Mesendoderm (in vitro differentiated cells): ENCODE measurements around the gene FOXP1.
A peak's percentile ranks its signal among the peaks of the same experiment; 100 is the strongest.

Source experiments
- DNase-seq: peaks from one replicate; pipeline ENCODE4 v3.0.0; 2013
- H2AK5ac ChIP-seq: 2 replicates; pipeline ENCODE4 v1.6.1; 2013; ENCODE audit warnings: low read length, inconsistent platforms
- H2BK120ac ChIP-seq: 2 replicates; pipeline ENCODE4 v1.6.1; 2013; ENCODE audit warnings: low read depth, mild to moderate bottlenecking, low read length, moderate library complexity, mixed read lengths
- H2BK15ac ChIP-seq: replicated peaks from 2 replicates; pipeline ENCODE4 v1.6.1; 2013; ENCODE audit warnings: low read depth, mild to moderate bottlenecking, moderate library complexity
- H2BK5ac ChIP-seq: 2 replicates; pipeline ENCODE4 v1.6.1; 2013; ENCODE audit warnings: low read length, inconsistent platforms
- H3K18ac ChIP-seq: 2 replicates; pipeline ENCODE4 v1.6.1; 2013; ENCODE audit warnings: mild to moderate bottlenecking, low read length, mixed read lengths
- H3K23ac ChIP-seq: one replicate; pipeline ENCODE4 v1.6.1; 2013; ENCODE audit warnings: low read length
- H3K27ac ChIP-seq: 2 replicates; pipeline ENCODE4 v1.5.1; 2013; ENCODE audit warnings: low read depth, mild to moderate bottlenecking, inconsistent platforms, low read length, moderate library complexity
- H3K27me3 ChIP-seq: 2 replicates; pipeline ENCODE4 v1.6.1; 2013; ENCODE audit warnings: low read length, control low read depth, mild to moderate bottlenecking, inconsistent platforms; ENCODE audit not compliant: insufficient read depth, poor library complexity
- H3K36me3 ChIP-seq: 2 replicates; pipeline ENCODE4 v1.6.1; 2013; ENCODE audit warnings: low read length, inconsistent platforms; ENCODE audit not compliant: control insufficient read depth, insufficient read depth
- H3K4ac ChIP-seq: one replicate; pipeline ENCODE4 v1.6.1; 2013; ENCODE audit warnings: low read depth, mild to moderate bottlenecking, low read length, moderate library complexity
- H3K4me1 ChIP-seq: 2 replicates; pipeline ENCODE4 v1.6.1; 2013; ENCODE audit warnings: low read depth, low read length, inconsistent platforms; ENCODE audit not compliant: control insufficient read depth
- H3K4me2 ChIP-seq: 2 replicates; pipeline ENCODE4 v1.6.1; 2013; ENCODE audit warnings: low read length
- H3K4me3 ChIP-seq: 2 replicates; pipeline ENCODE4 v1.5.1; 2013; ENCODE audit warnings: mild to moderate bottlenecking, low read length
- H3K56ac ChIP-seq: one replicate; pipeline ENCODE4 v1.6.1; 2013; ENCODE audit warnings: low read length
- H3K79me1 ChIP-seq: 2 replicates; pipeline ENCODE4 v1.6.1; 2013; ENCODE audit warnings: low read length, inconsistent platforms
- H3K79me2 ChIP-seq: 2 replicates; pipeline ENCODE4 v1.6.1; 2013; ENCODE audit warnings: mild to moderate bottlenecking, low read length; ENCODE audit not compliant: control insufficient read depth, insufficient read depth
- H3K9ac ChIP-seq: 2 replicates; pipeline ENCODE4 v1.6.1; 2013; ENCODE audit warnings: low read length, inconsistent platforms
- H4K5ac ChIP-seq: one replicate; pipeline ENCODE4 v1.6.1; 2013; ENCODE audit warnings: low read length
- H4K8ac ChIP-seq: one replicate; pipeline ENCODE4 v1.6.1; 2013; ENCODE audit warnings: low read depth, mild to moderate bottlenecking, control low read depth, low read length, moderate library complexity
- WGBS: extraction: QIAGEN DNeasy Blood & Tissue Kit; methylation state at CpG from one replicate; pipeline ENCODE4 v1.1.7; 2013; ENCODE audit warnings: low lambda C conversion rate, missing lambda C conversion rate; ENCODE audit not compliant: insufficient coverage; ENCODE audit errors: extremely low coverage; 5-methylcytosine and 5-hydroxymethylcytosine counted together

FOXP1 gene

DNA sequence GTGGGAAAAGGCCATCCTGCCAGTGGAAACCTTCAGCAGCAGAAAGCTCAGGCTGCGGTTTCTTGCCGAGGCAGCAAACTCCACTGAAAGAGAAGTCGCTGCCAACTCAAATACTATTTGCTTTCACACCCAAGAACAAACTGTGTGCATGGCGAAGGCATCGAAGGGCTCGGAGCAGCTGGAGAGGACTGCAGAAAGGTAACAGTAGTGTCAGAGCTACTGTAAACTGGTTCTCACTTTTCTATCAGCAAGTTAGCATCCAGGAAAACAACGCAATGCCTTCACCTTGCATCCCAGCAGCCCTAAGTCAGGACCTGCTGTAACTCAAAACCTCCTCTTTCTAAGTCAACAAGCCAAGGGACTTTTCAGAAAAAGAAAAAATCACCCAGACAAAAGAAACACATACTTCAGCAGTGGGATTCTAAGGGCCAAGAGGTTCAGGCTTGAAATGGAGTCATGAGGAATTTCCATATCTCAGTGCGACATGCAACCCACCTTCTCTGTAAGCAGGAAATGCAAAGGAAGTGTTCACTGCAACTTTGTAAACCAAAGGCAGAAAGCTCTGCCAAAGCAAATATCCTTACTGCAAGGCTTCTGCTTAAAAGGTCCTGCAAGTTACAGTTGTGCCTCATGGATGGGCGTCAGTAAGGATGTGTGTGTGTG is 193.5 kb downstream of the FOXP1 start:
- peak overlapping the region; percentile 69 for H3K56ac ChIP-seq
- H2BK120ac ChIP-seq, result no peak overlapping the region
- H2BK5ac ChIP-seq, result no peak overlapping the region
- no peak overlapping the region for H4K5ac ChIP-seq
- no peaks in the 10 kb centered on the region for H3K36me3 ChIP-seq
- H3K18ac ChIP-seq, result no peak overlapping the region
- no peaks in the 10 kb centered on the region for H3K79me2 ChIP-seq
- no peak overlapping the region for H2BK15ac ChIP-seq
- H3K4me2 ChIP-seq, result no peak overlapping the region
- peak; percentile 33 for DNase-seq
- H3K23ac ChIP-seq, result no peak overlapping the region
- no peak overlapping the region for H4K8ac ChIP-seq
- H2AK5ac ChIP-seq, result no peak overlapping the region
- WGBS, result no CpG with 5 or more reads among the region's 9 CpGs
- H3K27ac ChIP-seq, result no peak overlapping the region
- H3K9ac ChIP-seq, result no peak overlapping the region
- no peaks in the 10 kb centered on the region for H3K27me3 ChIP-seq
- H3K4me1 ChIP-seq, result peaks cover 6% of the 10 kb centered on the region
- no peaks in the 10 kb centered on the region for H3K79me1 ChIP-seq
- no peak overlapping the region for H3K4me3 ChIP-seq
- H3K4ac ChIP-seq, result no peak overlapping the region

DNA sequence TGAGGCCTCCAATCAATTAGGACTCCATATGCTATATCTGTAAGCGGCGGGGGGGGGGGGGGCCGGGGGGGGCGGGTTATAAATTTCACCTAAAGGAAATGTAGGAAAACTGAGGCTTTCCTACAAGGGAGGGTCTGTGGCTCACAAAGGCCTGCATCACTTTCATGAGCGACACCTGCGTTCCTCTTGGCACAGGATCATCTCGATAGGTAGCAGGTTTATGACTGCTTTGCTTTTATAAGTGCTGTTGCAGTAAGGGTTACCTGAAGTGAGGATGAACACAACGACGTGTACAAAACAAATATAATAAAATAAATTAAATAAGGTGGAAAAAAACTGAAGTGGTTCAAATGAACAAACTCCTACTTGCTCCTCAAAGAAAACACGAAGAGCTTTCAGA is 194.3 kb downstream of the FOXP1 start:
- Histone ChIP-seq H3K4me3 (no peak overlapping the region), H3K79me1 (no peaks in the 10 kb centered on the region), H3K36me3 (no peaks in the 10 kb centered on the region), H3K4me2 (no peak overlapping the region), H2BK15ac (no peak overlapping the region), H3K9ac (no peak overlapping the region), H3K79me2 (no peaks in the 10 kb centered on the region), H3K4me1 (peaks cover 12% of the 10 kb centered on the region), H3K56ac (no peak overlapping the region), H3K23ac (no peak overlapping the region), H3K27me3 (no peaks in the 10 kb centered on the region), H3K27ac (no peak overlapping the region), H2BK5ac (no peak overlapping the region), H3K4ac (no peak overlapping the region), H2BK120ac (no peak overlapping the region), H2AK5ac (no peak overlapping the region), H3K18ac (no peak overlapping the region), H4K8ac (no peak overlapping the region), H4K5ac (no peak overlapping the region)
- no CpG with 5 or more reads among the region's 10 CpGs for WGBS
- no peak for DNase-seq

DNA sequence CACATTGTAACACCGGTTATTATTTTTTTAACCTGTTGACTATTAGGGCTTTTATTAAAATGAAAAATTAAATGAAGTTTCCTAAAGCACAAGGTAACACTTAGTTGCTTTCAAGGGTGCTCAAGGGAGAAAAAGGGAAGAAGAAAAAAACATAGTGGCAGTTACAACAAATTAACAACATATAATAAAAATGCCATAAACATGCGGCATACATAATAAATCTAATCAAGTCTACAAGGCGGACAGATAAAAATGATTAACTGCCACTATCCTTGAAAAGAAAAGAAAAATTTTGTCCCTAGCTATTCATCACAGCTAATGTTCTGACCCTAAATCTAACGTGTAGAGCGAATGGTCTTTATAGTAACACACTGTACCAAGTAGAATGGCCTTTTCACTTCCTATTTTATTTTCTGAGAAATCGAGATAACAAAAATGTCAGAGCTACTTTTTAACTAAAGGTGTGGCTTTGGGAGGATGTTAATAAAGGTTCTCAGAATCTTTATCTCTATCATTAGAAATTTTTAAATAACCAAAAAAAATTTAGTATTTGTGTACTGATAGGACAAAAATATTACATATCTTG is 194.9 kb downstream of the FOXP1 start:
- peaks cover 12% of the 10 kb centered on the region for H3K4me1 ChIP-seq
- DNase-seq, result no peak
- no CpG with 5 or more reads among the region's 6 CpGs for WGBS
- no peak overlapping the region for H2BK5ac ChIP-seq
- no peak overlapping the region for H3K4me2 ChIP-seq
- no peak overlapping the region for H2AK5ac ChIP-seq
- no peak overlapping the region for H4K8ac ChIP-seq
- no peaks in the 10 kb centered on the region for H3K36me3 ChIP-seq
- H2BK120ac ChIP-seq, result no peak overlapping the region
- no peaks in the 10 kb centered on the region for H3K27me3 ChIP-seq
- H3K9ac ChIP-seq, result no peak overlapping the region
- no peak overlapping the region for H3K23ac ChIP-seq
- no peaks in the 10 kb centered on the region for H3K79me2 ChIP-seq
- no peak overlapping the region for H3K56ac ChIP-seq
- H3K4ac ChIP-seq, result no peak overlapping the region
- H3K27ac ChIP-seq, result no peak overlapping the region
- H4K5ac ChIP-seq, result no peak overlapping the region
- H3K79me1 ChIP-seq, result no peaks in the 10 kb centered on the region
- H2BK15ac ChIP-seq, result no peak overlapping the region
- H3K4me3 ChIP-seq, result no peak overlapping the region
- no peak overlapping the region for H3K18ac ChIP-seq

DNA sequence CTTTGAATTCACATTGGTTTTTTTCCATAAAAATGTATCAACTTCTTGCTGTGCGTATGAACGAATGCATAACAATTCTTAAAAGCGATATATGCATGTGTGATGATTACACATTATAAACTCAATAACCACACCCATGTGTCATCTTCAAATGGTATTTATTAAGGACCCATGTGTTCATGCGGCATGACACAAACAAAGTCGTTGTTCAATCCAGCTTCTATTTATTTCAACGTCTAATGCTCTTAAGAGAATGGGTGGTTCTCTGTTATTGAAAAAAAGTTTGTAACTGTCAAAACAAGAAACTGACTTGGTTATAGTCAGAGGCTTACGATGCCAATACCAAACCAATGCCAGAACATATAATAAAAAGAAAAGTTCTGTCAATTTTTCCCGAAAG is 195.9 kb downstream of the FOXP1 start:
- H3K56ac ChIP-seq, result no peak overlapping the region

DNA sequence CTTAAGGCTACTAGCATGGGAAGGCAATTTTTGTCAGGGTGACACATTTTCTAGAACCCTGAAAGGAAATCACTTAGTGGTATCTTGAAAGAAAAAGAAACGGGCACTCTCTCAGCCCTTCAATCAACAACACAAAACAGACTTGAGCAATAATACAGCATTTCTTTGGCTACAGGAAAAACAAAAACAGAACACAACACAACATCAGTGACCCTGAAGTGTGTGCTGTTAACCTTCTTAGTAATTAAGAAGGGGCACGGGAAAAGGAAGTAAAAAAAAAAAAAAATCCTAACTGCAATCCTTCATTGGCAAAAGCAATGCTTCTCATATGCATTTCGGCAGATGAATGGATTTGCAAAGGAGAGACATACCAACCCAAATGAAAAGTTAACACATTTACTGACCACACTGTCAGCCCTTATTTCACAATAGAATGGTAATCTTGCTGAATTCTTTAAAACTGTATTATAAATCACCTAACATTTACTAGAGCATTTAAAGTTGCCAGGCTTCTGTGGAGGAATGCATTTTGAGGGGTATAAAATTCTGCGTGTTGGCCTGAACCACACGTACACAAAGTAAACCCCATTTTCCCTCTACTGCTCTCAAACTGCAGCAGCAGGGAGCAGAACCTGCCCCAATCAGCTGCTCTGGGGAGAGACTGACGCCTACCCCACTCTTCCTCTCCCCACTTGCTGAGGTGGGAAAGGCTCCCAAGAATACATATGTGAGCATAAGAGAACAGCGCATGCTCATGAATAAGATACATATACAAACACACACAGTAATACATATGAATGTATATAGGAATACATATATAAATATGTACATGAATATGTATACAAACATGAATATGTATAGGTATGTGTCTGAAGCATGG is 198.5 kb downstream of the FOXP1 start:
- no peaks in the 10 kb centered on the region for H3K36me3 ChIP-seq
- H3K4me1 ChIP-seq, result peaks cover 12% of the 10 kb centered on the region
- H3K56ac ChIP-seq, result peak overlapping the region; percentile 30
- no peak overlapping the region for H2AK5ac ChIP-seq
- no peak overlapping the region for H4K5ac ChIP-seq
- H2BK5ac ChIP-seq, result no peak overlapping the region
- H3K18ac ChIP-seq, result no peak overlapping the region
- no peaks in the 10 kb centered on the region for H3K79me2 ChIP-seq
- no CpG with 5 or more reads among the region's 7 CpGs for WGBS
- H2BK15ac ChIP-seq, result no peak overlapping the region
- H3K4ac ChIP-seq, result no peak overlapping the region
- H3K27ac ChIP-seq, result peak overlapping the region; percentile 34
- H3K23ac ChIP-seq, result no peak overlapping the region
- no peak overlapping the region for H3K9ac ChIP-seq
- H2BK120ac ChIP-seq, result no peak overlapping the region
- H3K79me1 ChIP-seq, result no peaks in the 10 kb centered on the region
- no peak overlapping the region for H4K8ac ChIP-seq
- H3K27me3 ChIP-seq, result no peaks in the 10 kb centered on the region
- H3K4me2 ChIP-seq, result no peak overlapping the region
- DNase-seq, result no peak
- no peak overlapping the region for H3K4me3 ChIP-seq

More for the DNA sequence above, 195.9 kb downstream of the FOXP1 start:
- no peak for DNase-seq
- Histone ChIP-seq H3K4me3 (no peak overlapping the region), H3K79me1 (no peaks in the 10 kb centered on the region), H2BK120ac (no peak overlapping the region), H3K27ac (no peak overlapping the region), H2BK15ac (no peak overlapping the region), H3K18ac (no peak overlapping the region), H3K23ac (no peak overlapping the region), H3K9ac (no peak overlapping the region), H2AK5ac (no peak overlapping the region), H3K27me3 (no peaks in the 10 kb centered on the region), H4K8ac (no peak overlapping the region), H2BK5ac (no peak overlapping the region), H3K4me1 (peaks cover 12% of the 10 kb centered on the region), H3K4ac (no peak overlapping the region), H4K5ac (no peak overlapping the region), H3K36me3 (no peaks in the 10 kb centered on the region), H3K4me2 (no peak overlapping the region), H3K79me2 (no peaks in the 10 kb centered on the region)
- WGBS, result no CpG with 5 or more reads among the region's 8 CpGs
